Measurements from ENCODE around the gene DGUOK. TPM values are rescaled to one million over a fixed set of nuclear protein-coding genes. Genes with fewer than 3 reads are reported as not detected.

Gene DGUOK
- total RNA-seq, 1 experiment from 2014 or later, result 78.5 TPM

GRCh38 chr2:73917696-73918207 lies 8.9 kb upstream of the DGUOK start:
- no peak for DNase-seq (ENCODE audit: low read depth, low spot score)
- no peaks in the 10 kb centered on the region for H3K4me1 ChIP-seq (ENCODE audit: control insufficient read depth, insufficient read depth, low read length)
- H3K27ac ChIP-seq (ENCODE audit: low read length), result no peak overlapping the region
- no peak for ATAC-seq
- intact Hi-C loops (cut with micrococcal nuclease; ENCODE audit: unreplicated experiment), result no loop called here
- no peaks in the 10 kb centered on the region for H3K27me3 ChIP-seq (ENCODE audit: control insufficient read depth, insufficient read depth, low read length)
- TF ChIP-seq POLR2AphosphoS5 (IDR thresholded peaks at IDR 0.05; ENCODE audit: low read depth, low read length), result no peak
- no peak for TF ChIP-seq TCF7L2 (IDR thresholded peaks at IDR 0.05; ENCODE audit: low read depth, low read length)
- TF ChIP-seq SIN3A (IDR thresholded peaks at IDR 0.05; ENCODE audit: borderline replicate concordance, insufficient read depth, low read depth, low read length), result no peak
- no peak for TF ChIP-seq REST (IDR thresholded peaks at IDR 0.05; ENCODE audit: insufficient read depth in 1 of 2, low read depth in 2 of 2, low read length in 1 of 2)
- TF ChIP-seq CTCF (IDR thresholded peaks at IDR 0.05), result no peak
- no peaks in the 10 kb centered on the region for H3K36me3 ChIP-seq (ENCODE audit: control insufficient read depth, insufficient read depth, low read length)
- no TSS peak for BruUV-seq (replicated peaks)
- H3K9me3 ChIP-seq (ENCODE audit: control insufficient read depth, insufficient read depth, low read depth, low read length), result no peaks in the 10 kb centered on the region
- ChIA-PET POLR2A (no interaction called here), CTCF (interaction anchor here (0.6 kb wide), 1 partner anchor 19 kb away, joined by 6 read pairs; no protein-coding TSS in a partner anchor)
- H3K4me3 ChIP-seq (ENCODE audit: low read depth in 2 of 2, low read length in 2 of 2), result no peak overlapping the region
- in situ Hi-C loops (cut with HindIII; ENCODE audit: low pct_unique_long_range_greater_than_20kb, low sequenced_read_pairs), result no loop called here

GRCh38 chr2:73918856-73919255 lies 7.8 kb upstream of the DGUOK start:
- POLR2A ChIA-PET, result no interaction called here
- CTCF ChIA-PET, result no interaction called here
- Histone ChIP-seq H3K36me3 (ENCODE audit: control insufficient read depth, insufficient read depth, low read length) (no peaks in the 10 kb centered on the region), H3K4me1 (ENCODE audit: control insufficient read depth, insufficient read depth, low read length) (no peaks in the 10 kb centered on the region), H3K27ac (ENCODE audit: low read length) (no peak overlapping the region), H3K4me3 (ENCODE audit: low read depth in 2 of 2, low read length in 2 of 2) (no peak overlapping the region), H3K27me3 (ENCODE audit: control insufficient read depth, insufficient read depth, low read length) (no peaks in the 10 kb centered on the region), H3K9me3 (ENCODE audit: control insufficient read depth, insufficient read depth, low read depth, low read length) (no peaks in the 10 kb centered on the region)
- intact Hi-C loops (cut with micrococcal nuclease; ENCODE audit: unreplicated experiment), result no loop called here
- TF ChIP-seq REST (IDR thresholded peaks at IDR 0.05; ENCODE audit: insufficient read depth in 1 of 2, low read depth in 2 of 2, low read length in 1 of 2) (no peak), CTCF (IDR thresholded peaks at IDR 0.05) (no peak), TCF7L2 (IDR thresholded peaks at IDR 0.05; ENCODE audit: low read depth, low read length) (no peak), SIN3A (IDR thresholded peaks at IDR 0.05; ENCODE audit: borderline replicate concordance, insufficient read depth, low read depth, low read length) (no peak), POLR2AphosphoS5 (IDR thresholded peaks at IDR 0.05; ENCODE audit: low read depth, low read length) (no peak)
- DNase-seq (ENCODE audit: low read depth, low spot score), result no peak
- no peak for ATAC-seq
- in situ Hi-C loops (cut with HindIII; ENCODE audit: low pct_unique_long_range_greater_than_20kb, low sequenced_read_pairs), result no loop called here
- no TSS peak for BruUV-seq (replicated peaks)
